ENCODE results near the gene PTPRN2. TPM values are rescaled to one million over a fixed set of nuclear protein-coding genes. Genes with fewer than 3 reads are reported as not detected.

Gene PTPRN2
- total and polyA plus RNA-seq, 2 donors from 2014 or later = 4.8 to 6.2 TPM

DNA sequence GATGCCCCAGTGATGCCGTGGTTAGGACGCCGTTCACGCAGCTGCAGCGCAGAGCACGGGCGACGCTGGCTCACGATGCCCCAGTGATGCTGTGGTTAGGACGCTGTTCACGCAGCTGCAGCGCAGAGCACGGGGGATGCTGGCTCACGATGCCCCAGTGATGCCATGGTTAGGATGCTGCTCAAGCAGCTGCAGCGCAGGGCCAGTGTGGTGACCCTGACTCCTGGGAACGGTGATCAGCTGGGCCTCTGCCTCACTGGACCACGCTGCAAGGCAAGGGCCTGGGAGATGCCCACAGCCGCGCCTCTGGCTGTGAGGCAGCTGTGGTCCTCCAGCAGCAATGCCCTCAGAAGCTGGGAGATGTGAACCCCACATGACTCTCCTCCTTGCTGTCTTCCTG lies 970.2 kb downstream of the PTPRN2 start:
- Histone ChIP-seq H3K9ac (ENCODE audit: low read length in 3 of 3) (no peak overlapping the region), H3K27me3 (ENCODE audit: control insufficient read depth, insufficient read depth, low read length) (peaks cover 6% of the 10 kb centered on the region), H3K4me1 (ENCODE audit: control insufficient read depth in 2 of 3, insufficient read depth in 2 of 3, low read depth in 1 of 3, low read length in 3 of 3) (no peaks in the 10 kb centered on the region), H3K27ac (ENCODE audit: low read depth in 2 of 2, low read length in 2 of 2) (no peak overlapping the region), H3K4me3 (ENCODE audit: low read length in 3 of 3) (no peak overlapping the region), H3K36me3 (ENCODE audit: control insufficient read depth in 2 of 3, insufficient read depth in 3 of 3, low read length in 3 of 3) (no peaks in the 10 kb centered on the region), H3K9me3 (ENCODE audit: control insufficient read depth in 2 of 3, insufficient read depth in 1 of 3, low read length in 3 of 3) (no peaks in the 10 kb centered on the region)
- intact Hi-C loops (cut with DNase I) = no loop called here
- TF ChIP-seq, protein P1, sequence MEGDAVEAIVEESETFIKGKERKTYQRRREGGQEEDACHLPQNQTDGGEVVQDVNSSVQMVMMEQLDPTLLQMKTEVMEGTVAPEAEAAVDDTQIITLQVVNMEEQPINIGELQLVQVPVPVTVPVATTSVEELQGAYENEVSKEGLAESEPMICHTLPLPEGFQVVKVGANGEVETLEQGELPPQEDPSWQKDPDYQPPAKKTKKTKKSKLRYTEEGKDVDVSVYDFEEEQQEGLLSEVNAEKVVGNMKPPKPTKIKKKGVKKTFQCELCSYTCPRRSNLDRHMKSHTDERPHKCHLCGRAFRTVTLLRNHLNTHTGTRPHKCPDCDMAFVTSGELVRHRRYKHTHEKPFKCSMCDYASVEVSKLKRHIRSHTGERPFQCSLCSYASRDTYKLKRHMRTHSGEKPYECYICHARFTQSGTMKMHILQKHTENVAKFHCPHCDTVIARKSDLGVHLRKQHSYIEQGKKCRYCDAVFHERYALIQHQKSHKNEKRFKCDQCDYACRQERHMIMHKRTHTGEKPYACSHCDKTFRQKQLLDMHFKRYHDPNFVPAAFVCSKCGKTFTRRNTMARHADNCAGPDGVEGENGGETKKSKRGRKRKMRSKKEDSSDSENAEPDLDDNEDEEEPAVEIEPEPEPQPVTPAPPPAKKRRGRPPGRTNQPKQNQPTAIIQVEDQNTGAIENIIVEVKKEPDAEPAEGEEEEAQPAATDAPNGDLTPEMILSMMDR (IDR thresholded peaks at IDR 0.05; ENCODE audit: borderline replicate concordance, extremely low read depth, insufficient read depth) = no peak
- DNase-seq (no peak), FAIRE-seq (no peak)

DNA sequence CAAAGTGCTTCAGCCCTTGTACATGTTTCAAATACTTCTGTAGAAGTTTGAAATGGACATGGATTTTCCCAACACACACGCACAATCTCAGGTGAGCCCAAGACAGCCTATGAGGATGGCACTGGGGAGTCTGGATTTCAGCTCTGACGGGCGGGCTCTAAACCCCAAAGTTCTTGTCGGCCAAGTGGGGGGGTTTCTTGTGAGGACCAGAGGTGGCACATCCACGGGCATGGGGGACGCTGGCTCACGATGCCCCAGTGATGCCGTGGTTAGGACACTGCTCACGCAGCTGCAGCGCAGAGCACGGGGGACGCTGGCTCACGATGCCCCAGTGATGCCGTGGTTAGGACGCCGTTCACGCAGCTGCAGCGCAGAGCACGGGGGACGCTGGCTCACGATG lies 970.7 kb downstream of the PTPRN2 start:
- Histone ChIP-seq H3K27me3 (ENCODE audit: control insufficient read depth, insufficient read depth, low read length) (peaks cover 6% of the 10 kb centered on the region), H3K4me3 (ENCODE audit: low read length in 3 of 3) (no peak overlapping the region), H3K27ac (ENCODE audit: low read depth in 2 of 2, low read length in 2 of 2) (no peak overlapping the region), H3K9ac (ENCODE audit: low read length in 3 of 3) (no peak overlapping the region), H3K9me3 (ENCODE audit: control insufficient read depth in 2 of 3, insufficient read depth in 1 of 3, low read length in 3 of 3) (no peaks in the 10 kb centered on the region), H3K4me1 (ENCODE audit: control insufficient read depth in 2 of 3, insufficient read depth in 2 of 3, low read depth in 1 of 3, low read length in 3 of 3) (no peaks in the 10 kb centered on the region), H3K36me3 (ENCODE audit: control insufficient read depth in 2 of 3, insufficient read depth in 3 of 3, low read length in 3 of 3) (no peaks in the 10 kb centered on the region)
- intact Hi-C loops (cut with DNase I) = no loop called here
- FAIRE-seq (no peak), DNase-seq (no peak)
- TF ChIP-seq, protein P1 (IDR thresholded peaks at IDR 0.05; ENCODE audit: borderline replicate concordance, extremely low read depth, insufficient read depth) = no peak

GRCh38 chr7:157616426-157616825 lies 971.2 kb downstream of the PTPRN2 start:
- Histone ChIP-seq H3K36me3 (ENCODE audit: control insufficient read depth in 2 of 3, insufficient read depth in 3 of 3, low read length in 3 of 3) (no peaks in the 10 kb centered on the region), H3K27me3 (ENCODE audit: control insufficient read depth, insufficient read depth, low read length) (peaks cover 6% of the 10 kb centered on the region), H3K9ac (ENCODE audit: low read length in 3 of 3) (no peak overlapping the region), H3K9me3 (ENCODE audit: control insufficient read depth in 2 of 3, insufficient read depth in 1 of 3, low read length in 3 of 3) (no peaks in the 10 kb centered on the region), H3K4me3 (ENCODE audit: low read length in 3 of 3) (no peak overlapping the region), H3K4me1 (ENCODE audit: control insufficient read depth in 2 of 3, insufficient read depth in 2 of 3, low read depth in 1 of 3, low read length in 3 of 3) (no peaks in the 10 kb centered on the region), H3K27ac (ENCODE audit: low read depth in 2 of 2, low read length in 2 of 2) (no peak overlapping the region)
- TF ChIP-seq, protein P1 (IDR thresholded peaks at IDR 0.05; ENCODE audit: borderline replicate concordance, extremely low read depth, insufficient read depth) = no peak
- intact Hi-C loops (cut with DNase I) = no loop called here
- FAIRE-seq (no peak), DNase-seq (no peak)

- Histone ChIP-seq H3K9me3 (ENCODE audit: control insufficient read depth in 2 of 3, insufficient read depth in 1 of 3, low read length in 3 of 3) (no peaks in the 10 kb centered on the region), H3K27me3 (ENCODE audit: control insufficient read depth, insufficient read depth, low read length) (peaks cover 6% of the 10 kb centered on the region), H3K9ac (ENCODE audit: low read length in 3 of 3) (no peak overlapping the region), H3K4me3 (ENCODE audit: low read length in 3 of 3) (no peak overlapping the region), H3K36me3 (ENCODE audit: control insufficient read depth in 2 of 3, insufficient read depth in 3 of 3, low read length in 3 of 3) (no peaks in the 10 kb centered on the region), H3K27ac (ENCODE audit: low read depth in 2 of 2, low read length in 2 of 2) (no peak overlapping the region), H3K4me1 (ENCODE audit: control insufficient read depth in 2 of 3, insufficient read depth in 2 of 3, low read depth in 1 of 3, low read length in 3 of 3) (no peaks in the 10 kb centered on the region)
- FAIRE-seq = no peak
- intact Hi-C loops (cut with DNase I) = no loop called here
- no peak for DNase-seq
- TF ChIP-seq, protein P1 (IDR thresholded peaks at IDR 0.05; ENCODE audit: borderline replicate concordance, extremely low read depth, insufficient read depth) = no peak
These were observed 971.8 kb downstream of the PTPRN2 start for GRCh38 chr7:157615852-157616251.

Measured in kidney (tissue), 14 donors.